GM18873 (cell line): Measurements from ENCODE around the gene CHD3.

Source experiments
- ATAC-seq: cut with Tn5 transposase; IDR thresholded peaks from one replicate; pipeline ENCODE4 v1.9.1; 2021; ENCODE audit warnings: mild to moderate bottlenecking, moderate library complexity, moderate number of reproducible peaks; ENCODE audit not compliant: unreplicated experiment, low FRiP score

Gene CHD3

GRCh38 chr17:7893187-7893880 lies 4.7 kb downstream of the CHD3 start:
- ATAC-seq, result no peak

- no peak for ATAC-seq
Observed at GRCh38 chr17:7894226-7894625, 5.6 kb downstream of the CHD3 start.

- ATAC-seq, result no peak
Observed at GRCh38 chr17:7894866-7895265, 6.3 kb downstream of the CHD3 start.

GRCh38 chr17:7897090-7897489 lies 8.5 kb downstream of the CHD3 start:
- no peak for ATAC-seq

GRCh38 chr17:7897773-7898172 lies 9.2 kb downstream of the CHD3 start:
- ATAC-seq, result no peak

- no peak for ATAC-seq
Observed at GRCh38 chr17:7903154-7904103, 14.8 kb downstream of the CHD3 start.

GRCh38 chr17:7909089-7909488 lies 20.5 kb downstream of the CHD3 start:
- ATAC-seq, result no peak

GRCh38 chr17:7910281-7910680 lies 21.7 kb downstream of the CHD3 start:
- no peak for ATAC-seq

- ATAC-seq, result no peak
Observed at GRCh38 chr17:7910711-7911110, 22.1 kb downstream of the CHD3 start.

- ATAC-seq, result no peak
Observed at GRCh38 chr17:7911116-7911515, 22.5 kb downstream of the CHD3 start.

GRCh38 chr17:7912927-7913524 lies 24.4 kb downstream of the CHD3 start:
- ATAC-seq, result no peak

- no peak for ATAC-seq
Observed at GRCh38 chr17:7915179-7915610, 26.6 kb downstream of the CHD3 start.

GRCh38 chr17:7915611-7916384 lies 27.2 kb downstream of the CHD3 start, which contains the start of gene RNF227:
Gene RNF227, minus strand, starts transcription at chr17:7916289. Its CDS starts 94 bp downstream, at chr17:7916195.
- no peak for ATAC-seq

- ATAC-seq, result no peak
Observed at GRCh38 chr17:7916385-7916682, 27.7 kb downstream of the CHD3 start.

GRCh38 chr17:7916808-7917207 lies 28.2 kb downstream of the CHD3 start:
- no peak for ATAC-seq

- ATAC-seq, result no peak
Observed at GRCh38 chr17:7922269-7922844, 33.8 kb downstream of the CHD3 start.

- no peak for ATAC-seq
Observed at GRCh38 chr17:7922845-7923628, 34.4 kb downstream of the CHD3 start.

- no peak for ATAC-seq
Observed at GRCh38 chr17:7927596-7927995, 39.0 kb downstream of the CHD3 start.
